Motor neuron (in vitro differentiated cells): ENCODE measurements around the gene TMEM132D. TPM values are rescaled to one million over a fixed set of nuclear protein-coding genes. Genes with fewer than 3 reads are reported as not detected.
"Not testable (repeated sequence)": the region's sequence is repeated elsewhere in the genome, so short reads cannot be mapped to it uniquely, and the experiment has no call there.

ENCODE experiments used
- ATAC-seq, 8 experiments: fragments of 200-7000 bp; cut with Tn5 transposase; replicated peaks in 6 of 8; 2 replicates each; pipeline ENCODE4 v1.8.0; 2021; ENCODE audit warnings: mild to moderate bottlenecking in 8 of 8, moderate library complexity in 8 of 8
- H3K27ac ChIP-seq, 2 donors: fragments of 250-450 bp; sonication (Bioruptor Pico); 2 replicates each; pipeline ENCODE4 v1.9.0; 2021; ENCODE audit warnings: antibody characterized with exemption in 2 of 2, mild to moderate bottlenecking in 2 of 2, moderate library complexity in 1 of 2
- H3K4me1 ChIP-seq, 2 donors: fragments of 250-450 bp; sonication (Bioruptor Pico); replicated peaks in 1 of 2; 2 replicates each; pipeline ENCODE4 v1.6.1; 2021; ENCODE audit warnings: antibody characterized with exemption in 2 of 2, mild to moderate bottlenecking in 2 of 2, moderate library complexity in 1 of 2
- H3K4me3 ChIP-seq, 5 donors: fragments of 250-450 bp; sonication (Bioruptor Pico); 2 replicates each; pipeline ENCODE4 v1.9.0; 2021; ENCODE audit warnings: antibody characterized with exemption in 5 of 5, mild to moderate bottlenecking in 5 of 5, moderate library complexity in 4 of 5
- WGBS, 10 experiments: fragments of 450-650 bp; shearing (Covaris generic); methylation state at CpG; one replicate each; pipeline ENCODE4 v1.0.0; 2022; 5-methylcytosine and 5-hydroxymethylcytosine counted together
- in situ Hi-C, 9 experiments: fragments of 400-800 bp; cut with MboI; loops; one replicate each; pipeline ENCODE4 v1.15.0; 2021; ENCODE audit warnings: low sequenced_read_pairs in 9 of 9, low pct_unique_long_range_greater_than_20kb in 2 of 9; ENCODE audit not compliant: unreplicated experiment in 9 of 9
- total RNA-seq, 8 experiments: library from RNA; unstranded; fragments of 300-600 nt; gene quantifications; 2 replicates each; pipeline versions ENCODE4 v1.2.3 to v1.2.4, GENCODE V29; 2022

The TMEM132D gene
- total RNA-seq, 8 experiments from 2014 or later = 0.17 to 5.7 (median 1.5) TPM; not detected in 1

- WGBS, 10 experiments = 4 to 90% (median 27%) methylated on average over 2 to 14 of the region's 19 CpGs
- in situ Hi-C loops = loop anchor here in 4 of 9 experiments (25.0 kb wide), 6 partner anchors 715 to 1640 kb away; partner anchors contain the start of genes TMEM132C (in 2 of the 4) and SLC15A4 (in 1 of the 4)
These were observed 1.3 kb downstream of the TMEM132D start for GRCh38 chr12:129902371-129903091.

DNA sequence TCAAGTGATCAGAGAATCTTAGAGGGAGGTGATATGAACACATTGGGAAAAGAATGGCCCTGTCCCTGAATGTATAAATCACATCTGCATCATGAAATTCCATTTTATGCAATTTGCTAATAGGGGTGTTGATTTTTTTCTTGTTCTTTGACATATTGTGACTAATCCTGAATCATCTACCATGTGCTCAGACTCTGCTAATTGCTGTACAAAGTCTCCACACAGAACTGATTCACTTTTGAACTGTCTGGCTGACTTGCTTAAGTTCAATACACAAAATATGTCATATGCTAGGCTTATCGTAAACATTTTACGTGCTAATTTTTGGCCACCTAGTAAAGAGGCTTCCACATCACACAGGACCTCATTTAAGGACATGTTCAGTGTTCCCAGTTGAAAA is 2.6 kb downstream of the TMEM132D start:
- WGBS, 10 experiments = 0 to 90% (median 54%) methylated on average over 2 of the region's 2 CpGs; no CpG with 5 or more reads in 4 of the 10 experiments
- in situ Hi-C loops = loop anchor here in 4 of 9 experiments (25.0 kb wide), 6 partner anchors 714 to 1639 kb away; partner anchors contain the start of genes TMEM132C (in 2 of the 4) and SLC15A4 (in 1 of the 4)
- H3K4me3 ChIP-seq = peak overlapping the region in 2 of 5 donors; percentile 7 to 68
- H3K27ac ChIP-seq = no peak overlapping the region
- no peaks in the 10 kb centered on the region for H3K4me1 ChIP-seq
- peak in 5 of 8 experiments; percentile 13 to 81 (median 50) for ATAC-seq

More at GRCh38 chr12:129902371-129903091, 1.3 kb downstream of the TMEM132D start:
- Histone ChIP-seq H3K27ac (no peak overlapping the region), H3K4me3 (peak overlapping the region in 3 of 5 donors; percentile 29 to 68 (median 51)), H3K4me1 (no peaks in the 10 kb centered on the region)
- ATAC-seq = peak in 1 of 8 experiments; percentile 12

- WGBS, 10 experiments = 0 to 81% (median 41%) methylated on average over 1 to 9 of the region's 10 CpGs; no CpG with 5 or more reads in 2 of the 10 experiments
- in situ Hi-C loops = loop anchor here in 4 of 9 experiments (25.0 kb wide), 6 partner anchors 713 to 1638 kb away; partner anchors contain the start of genes TMEM132C (in 2 of the 4) and SLC15A4 (in 1 of the 4)
- H3K27ac ChIP-seq = no peak overlapping the region
- no peaks in the 10 kb centered on the region for H3K4me1 ChIP-seq
- H3K4me3 ChIP-seq = no peak overlapping the region
- ATAC-seq = no peak
These were observed 3.5 kb downstream of the TMEM132D start for GRCh38 chr12:129900306-129900705.

DNA sequence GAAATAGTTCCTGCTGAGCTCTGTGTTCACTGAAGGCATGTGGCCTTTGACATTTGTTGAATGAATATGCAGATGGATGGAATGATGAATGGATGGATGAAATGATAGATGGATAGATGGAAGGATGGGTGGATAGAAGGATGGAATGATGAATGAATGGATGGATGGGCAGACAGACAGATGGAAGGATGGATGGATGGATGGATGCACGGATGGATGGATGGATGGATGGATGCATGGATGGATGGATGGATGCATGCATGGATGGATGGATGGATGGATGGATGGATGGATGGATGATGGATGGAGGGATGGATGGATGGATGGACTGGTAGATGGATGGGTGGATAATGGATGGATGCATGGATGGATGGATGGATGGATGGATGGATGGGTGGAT is 4.8 kb downstream of the TMEM132D start:
- H3K4me1 ChIP-seq, H3K27ac ChIP-seq, in situ Hi-C loops, H3K4me3 ChIP-seq, ATAC-seq: not testable (repeated sequence)
- 0 to 100% (median 38%) methylated on average over 1 of the region's 1 CpG; no CpG with 5 or more reads in 2 of the 10 experiments for WGBS, 10 experiments

DNA sequence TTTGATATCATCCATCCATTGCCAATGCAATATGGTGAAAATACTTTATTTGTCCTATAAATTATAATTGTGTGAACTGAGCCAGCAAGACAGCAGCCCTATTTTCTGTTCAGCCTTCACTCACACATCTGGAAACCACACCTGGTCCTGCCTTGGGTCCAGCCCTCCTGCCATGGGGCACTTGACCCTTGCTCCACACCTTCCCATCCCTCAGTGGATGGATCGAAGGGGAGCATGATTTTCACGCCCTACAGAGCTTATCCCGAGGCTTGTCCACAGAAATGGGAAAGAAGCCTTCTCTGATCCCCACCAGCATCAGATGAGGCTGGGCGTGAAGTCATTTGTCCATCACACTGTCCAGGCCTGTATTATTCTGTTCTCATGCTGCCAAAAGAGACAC is 10.1 kb downstream of the TMEM132D start:
- 10 to 100% (median 33%) methylated on average over 1 to 4 of the region's 4 CpGs; no CpG with 5 or more reads in 5 of the 10 experiments for WGBS, 10 experiments
- Histone ChIP-seq H3K27ac (no peak overlapping the region), H3K4me1 (no peaks in the 10 kb centered on the region), H3K4me3 (no peak overlapping the region)
- in situ Hi-C loops = no loop called here
- ATAC-seq = no peak

DNA sequence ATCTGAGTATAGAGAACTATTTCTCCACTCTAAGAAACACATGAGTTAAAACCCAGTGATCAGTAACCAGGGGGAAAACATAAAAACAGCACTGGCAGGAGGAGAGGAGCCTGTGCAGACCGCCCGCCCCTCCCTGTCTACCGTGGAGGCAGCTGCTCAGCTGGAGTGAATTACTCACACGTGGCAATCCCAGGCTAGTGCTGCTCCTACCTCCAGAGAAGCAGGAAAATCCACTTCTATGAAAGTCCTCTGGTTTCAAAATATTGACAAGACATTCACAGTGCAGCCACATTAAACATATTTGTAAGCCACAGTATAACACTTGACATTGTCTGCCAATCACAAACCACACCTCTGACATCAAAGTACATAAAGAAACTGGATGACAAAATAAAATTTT is 16.7 kb downstream of the TMEM132D start:
- no peak overlapping the region for H3K4me3 ChIP-seq
- no peaks in the 10 kb centered on the region for H3K4me1 ChIP-seq
- WGBS, 10 experiments = 0 to 47% (median 0%) methylated on average over 1 to 4 of the region's 4 CpGs; no CpG with 5 or more reads in 5 of the 10 experiments
- ATAC-seq = peak in 5 of 8 experiments; percentile 49 to 96 (median 89)
- no peak overlapping the region for H3K27ac ChIP-seq
- in situ Hi-C loops = no loop called here

DNA sequence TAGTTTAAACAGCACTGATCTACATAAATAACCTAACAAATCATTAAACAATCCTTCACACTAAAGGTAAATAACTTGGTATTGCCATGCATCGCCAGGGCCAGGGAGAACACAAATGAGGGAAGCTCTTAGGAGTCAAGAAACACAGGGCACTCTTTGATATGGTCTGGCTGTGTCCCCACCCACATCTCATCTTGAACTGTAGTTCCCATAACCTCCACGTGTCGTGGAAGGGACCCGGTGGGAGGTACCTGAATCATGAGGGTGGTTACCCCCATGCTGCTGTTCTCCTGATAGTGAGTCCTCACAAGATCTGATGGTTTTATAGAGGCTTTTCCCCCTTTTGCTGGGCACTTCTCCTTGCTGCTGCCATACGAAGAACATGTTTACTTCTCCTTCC is 17.3 kb downstream of the TMEM132D start:
- in situ Hi-C loops = no loop called here
- H3K27ac ChIP-seq = no peak overlapping the region
- 0 to 100% (median 17%) methylated on average over 1 to 3 of the region's 5 CpGs; no CpG with 5 or more reads in 4 of the 10 experiments for WGBS, 10 experiments
- no peaks in the 10 kb centered on the region for H3K4me1 ChIP-seq
- H3K4me3 ChIP-seq = no peak overlapping the region
- ATAC-seq = peak in 2 of 8 experiments; percentile 21 to 40

DNA sequence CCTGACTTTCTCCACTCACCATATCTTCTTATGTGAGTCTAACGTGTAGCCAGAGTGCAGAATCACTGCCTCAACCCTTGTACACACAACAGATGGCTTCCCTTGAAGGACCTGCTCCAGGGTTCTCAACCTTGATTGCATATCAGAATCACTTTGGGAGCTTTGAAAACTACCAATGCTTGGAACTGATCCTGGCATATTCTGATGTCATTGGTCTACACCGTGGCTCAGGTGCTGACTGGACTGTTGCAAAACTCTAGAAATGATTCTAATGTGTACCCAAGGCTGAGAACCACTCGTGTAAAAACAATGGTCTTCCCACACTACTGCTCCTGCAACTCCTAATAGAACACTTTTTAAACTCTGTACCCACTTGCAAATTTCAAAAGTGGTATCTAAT is 18.5 kb downstream of the TMEM132D start:
- WGBS, 10 experiments = 0 to 44% (median 8%) methylated on average over 2 to 3 of the region's 3 CpGs; no CpG with 5 or more reads in 3 of the 10 experiments
- in situ Hi-C loops = no loop called here
- Histone ChIP-seq H3K27ac (no peak overlapping the region), H3K4me3 (no peak overlapping the region), H3K4me1 (no peaks in the 10 kb centered on the region)
- ATAC-seq = no peak

- H3K4me1 ChIP-seq = no peaks in the 10 kb centered on the region
- H3K4me3 ChIP-seq = no peak overlapping the region
- 0 to 90% (median 40%) methylated on average over 1 to 9 of the region's 11 CpGs; no CpG with 5 or more reads in 3 of the 10 experiments for WGBS, 10 experiments
- in situ Hi-C loops = no loop called here
- peak in 2 of 8 experiments; percentile 41 to 44 for ATAC-seq
- no peak overlapping the region for H3K27ac ChIP-seq
These were observed 26.4 kb downstream of the TMEM132D start for GRCh38 chr12:129877411-129877810.

DNA sequence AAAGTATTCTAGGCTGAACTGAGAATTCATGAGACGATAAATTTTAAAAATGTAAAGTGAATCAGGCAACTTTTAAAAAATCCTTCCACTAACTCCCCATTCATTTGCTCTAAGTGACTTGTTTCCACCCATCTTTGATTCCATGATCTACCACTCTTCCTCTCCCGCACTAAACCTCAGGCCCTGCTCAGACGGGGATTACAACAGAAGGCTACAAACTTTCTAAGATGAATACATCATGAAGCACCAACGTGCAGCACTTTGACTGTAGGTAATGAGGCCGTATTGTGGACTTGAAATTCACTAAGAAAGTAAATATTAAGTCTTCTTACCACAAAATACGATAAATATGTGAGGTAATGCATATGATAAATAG is 30.0 kb downstream of the TMEM132D start:
- H3K27ac ChIP-seq = no peak overlapping the region
- 0 to 74% (median 45%) methylated on average over 1 to 6 of the region's 6 CpGs for WGBS, 10 experiments
- no peak overlapping the region for H3K4me3 ChIP-seq
- no peak for ATAC-seq
- in situ Hi-C loops = no loop called here
- no peaks in the 10 kb centered on the region for H3K4me1 ChIP-seq

- no peaks in the 10 kb centered on the region for H3K4me1 ChIP-seq
- H3K27ac ChIP-seq = no peak overlapping the region
- no peak for ATAC-seq
- in situ Hi-C loops = no loop called here
- no peak overlapping the region for H3K4me3 ChIP-seq
- 21 to 73% (median 65%) methylated on average over 4 to 13 of the region's 13 CpGs for WGBS, 10 experiments
These were observed 30.6 kb downstream of the TMEM132D start for GRCh38 chr12:129873111-129873832.

GRCh38 chr12:129871991-129872972 is 31.5 kb downstream of the TMEM132D start:
- no peaks in the 10 kb centered on the region for H3K4me1 ChIP-seq
- in situ Hi-C loops = no loop called here
- H3K4me3 ChIP-seq = no peak overlapping the region
- no peak overlapping the region for H3K27ac ChIP-seq
- 18 to 85% (median 38%) methylated on average over 2 to 13 of the region's 19 CpGs for WGBS, 10 experiments
- ATAC-seq = peak in 3 of 8 experiments; percentile 6 to 69 (median 55)
